Measurements from ENCODE around the gene CGRRF1. TPM values are rescaled to one million over a fixed set of nuclear protein-coding genes. Genes with fewer than 3 reads are reported as not detected.

CGRRF1 gene
- total RNA-seq, 1 donor from 2014 or later = 1.2 TPM

GRCh38 chr14:54478636-54479215, 31.0 kb upstream of the CGRRF1 start:
- Histone ChIP-seq H3K27me3 (no peaks in the 10 kb centered on the region), H3K27ac (no peak overlapping the region), H3K9me3 (no peaks in the 10 kb centered on the region), H3K4me3 (no peak overlapping the region), H3K4me1 (peaks cover 0 to 3% of the 10 kb centered on the region in 2 donors), H3K36me3 (peaks cover 6 to 26% of the 10 kb centered on the region in 2 donors)
- intact Hi-C loops (cut with DNase I) = no loop called here
- no peak for TF ChIP-seq CTCF (IDR thresholded peaks at IDR 0.05)
- no peak for DNase-seq (ENCODE audit: low spot score in 2 of 2)

- Histone ChIP-seq H3K4me3 (no peak overlapping the region), H3K9me3 (no peaks in the 10 kb centered on the region), H3K27ac (no peak overlapping the region), H3K4me1 (peaks cover 0 to 7% of the 10 kb centered on the region in 2 donors), H3K36me3 (peaks cover 6 to 26% of the 10 kb centered on the region in 2 donors), H3K27me3 (no peaks in the 10 kb centered on the region)
- TF ChIP-seq CTCF (IDR thresholded peaks at IDR 0.05) = no peak
- no peak for DNase-seq (ENCODE audit: low spot score in 2 of 2)
- intact Hi-C loops (cut with DNase I) = no loop called here
These were observed 28.7 kb upstream of the CGRRF1 start for GRCh38 chr14:54480830-54481562.

- Histone ChIP-seq H3K4me3 (no peak overlapping the region), H3K36me3 (peaks cover 6 to 26% of the 10 kb centered on the region in 2 donors), H3K9me3 (no peaks in the 10 kb centered on the region), H3K27ac (no peak overlapping the region), H3K27me3 (no peaks in the 10 kb centered on the region), H3K4me1 (peaks cover 0 to 10% of the 10 kb centered on the region in 2 donors)
- TF ChIP-seq CTCF (IDR thresholded peaks at IDR 0.05) = no peak
- DNase-seq (ENCODE audit: low spot score in 2 of 2) = no peak
- intact Hi-C loops (cut with DNase I) = no loop called here
These were observed 28.0 kb upstream of the CGRRF1 start for GRCh38 chr14:54481695-54482094.

GRCh38 chr14:54483073-54483745, 26.5 kb upstream of the CGRRF1 start:
- Histone ChIP-seq H3K4me3 (no peak overlapping the region), H3K27me3 (no peaks in the 10 kb centered on the region), H3K36me3 (peaks cover 6 to 18% of the 10 kb centered on the region in 2 donors), H3K9me3 (no peaks in the 10 kb centered on the region), H3K27ac (no peak overlapping the region), H3K4me1 (peaks cover 0 to 15% of the 10 kb centered on the region in 2 donors)
- DNase-seq (ENCODE audit: low spot score in 2 of 2) = no peak
- no peak for TF ChIP-seq CTCF (IDR thresholded peaks at IDR 0.05)
- intact Hi-C loops (cut with DNase I) = no loop called here

- intact Hi-C loops (cut with DNase I) = no loop called here
- Histone ChIP-seq H3K27ac (no peak overlapping the region), H3K4me3 (no peak overlapping the region), H3K9me3 (no peaks in the 10 kb centered on the region), H3K4me1 (peaks cover 0 to 15% of the 10 kb centered on the region in 2 donors), H3K27me3 (no peaks in the 10 kb centered on the region), H3K36me3 (peaks cover 6 to 13% of the 10 kb centered on the region in 2 donors)
- no peak for TF ChIP-seq CTCF (IDR thresholded peaks at IDR 0.05)
- no peak for DNase-seq (ENCODE audit: low spot score in 2 of 2)
These were observed 25.9 kb upstream of the CGRRF1 start for GRCh38 chr14:54483846-54484245.
